Mammary epithelial cell (primary cell): Measurements from ENCODE around the gene PLGLB1.
A peak's percentile ranks its signal among the peaks of the same experiment; 100 is the strongest.
"Not testable (repeated sequence)": the region's sequence is repeated elsewhere in the genome, so short reads cannot be mapped to it uniquely, and the experiment has no call there.

ENCODE experiments used
- EZH2 ChIP-seq: IDR thresholded peaks from 2 replicates; pipeline ENCODE4 v1.6.1; 2012; ENCODE audit warnings: low read length, inconsistent platforms, borderline replicate concordance
- TF ChIP-seq, protein P1 (sequence below), 2 donors: IDR thresholded peaks in 1 of 2; conservative IDR thresholded peaks in 1 of 2; 2 replicates each; pipeline ENCODE4 v1.5.1; 2011 to 2012; ENCODE audit warnings: inconsistent platforms in 2 of 2, low read length in 2 of 2, mild to moderate bottlenecking in 2 of 2, control low read depth in 1 of 2, low read depth in 1 of 2; ENCODE audit not compliant: insufficient read depth in 1 of 2; ENCODE audit errors: extremely low read depth in 1 of 2

GRCh38 chr2:87041321-87041978, 19.8 kb upstream of the PLGLB1 start:
- TF ChIP-seq, protein P1, sequence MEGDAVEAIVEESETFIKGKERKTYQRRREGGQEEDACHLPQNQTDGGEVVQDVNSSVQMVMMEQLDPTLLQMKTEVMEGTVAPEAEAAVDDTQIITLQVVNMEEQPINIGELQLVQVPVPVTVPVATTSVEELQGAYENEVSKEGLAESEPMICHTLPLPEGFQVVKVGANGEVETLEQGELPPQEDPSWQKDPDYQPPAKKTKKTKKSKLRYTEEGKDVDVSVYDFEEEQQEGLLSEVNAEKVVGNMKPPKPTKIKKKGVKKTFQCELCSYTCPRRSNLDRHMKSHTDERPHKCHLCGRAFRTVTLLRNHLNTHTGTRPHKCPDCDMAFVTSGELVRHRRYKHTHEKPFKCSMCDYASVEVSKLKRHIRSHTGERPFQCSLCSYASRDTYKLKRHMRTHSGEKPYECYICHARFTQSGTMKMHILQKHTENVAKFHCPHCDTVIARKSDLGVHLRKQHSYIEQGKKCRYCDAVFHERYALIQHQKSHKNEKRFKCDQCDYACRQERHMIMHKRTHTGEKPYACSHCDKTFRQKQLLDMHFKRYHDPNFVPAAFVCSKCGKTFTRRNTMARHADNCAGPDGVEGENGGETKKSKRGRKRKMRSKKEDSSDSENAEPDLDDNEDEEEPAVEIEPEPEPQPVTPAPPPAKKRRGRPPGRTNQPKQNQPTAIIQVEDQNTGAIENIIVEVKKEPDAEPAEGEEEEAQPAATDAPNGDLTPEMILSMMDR (conservative IDR thresholded peaks at IDR 0.05 in 1 of 2, IDR thresholded peaks at IDR 0.05 in 1 of 2; ENCODE audit: extremely low read depth in 1 of 2, insufficient read depth in 1 of 2, low read depth in 1 of 2, low read length in 2 of 2), result peak in 1 of 2 donors; percentile 19
- TF ChIP-seq EZH2, result not testable (repeated sequence)
